H1 (cell line): ENCODE measurements around the gene EIPR1. TPM values are rescaled to one million over a fixed set of nuclear protein-coding genes. Genes with fewer than 3 reads are reported as not detected.

Experiments used
- CHD7 ChIP-seq: fragments of 300-600 bp; sonication (generic); IDR thresholded peaks from 2 replicates; pipeline ENCODE4 v1.7.1; 2012; ENCODE audit warnings: low read length, moderate library complexity, mild to moderate bottlenecking, inconsistent platforms; ENCODE audit not compliant: insufficient replicate concordance
- MAFK ChIP-seq: IDR thresholded peaks from 2 replicates; pipeline ENCODE4 v1.6.1; 2012; ENCODE audit warnings: low read depth, mild to moderate bottlenecking, improper control_type of control experiment, low read length
- TAF7 ChIP-seq: optimal IDR thresholded peaks from 2 replicates; pipeline ENCODE3; 2011; ENCODE audit warnings: low read depth, mild to moderate bottlenecking, inconsistent platforms, low read length, moderate library complexity, borderline replicate concordance
- polyA plus RNA-seq, 7 experiments: library from polyadenylated mRNA; depleted of rRNA in 3 of 7; stranded (reverse) in 5 of 7; unstranded in 2 of 7; fragments of >200 nt in 5 of 7; fragments of 200-250 nt in 2 of 7; gene quantifications; 1 replicate in 5 of 7; 2 replicates in 1 of 7; 4 replicates in 1 of 7; pipeline versions ENCODE4 v1.2.1 to v1.2.3, GENCODE V29; 2011 to 2013; ENCODE audit warnings: missing spikeins in 2 of 7, mixed read lengths in 2 of 7
- total RNA-seq: library from RNA; stranded (reverse); fragmentation: NEBNext Ultra II Directional; extraction: Animal tissue kit (Norgen Biotek cat#: 25700); gene quantifications from 2 replicates; pipeline ENCODE4 v1.2.1, GENCODE V29; 2021

Gene EIPR1
- total and polyA plus RNA-seq, 2 of the 8 experiments (the other 6 are each of a cell fraction or from before 2014, with no cell fraction given) = 26.3 to 56.4 TPM

GRCh38 chr2:3289171-3289515 lies 88.5 kb downstream of the EIPR1 start (continued):
- TF ChIP-seq TAF7 = no peak
- TF ChIP-seq CHD7 = no peak
- no peak for TF ChIP-seq MAFK
- TF ChIP-seq, all 59 proteins: peak for 0
